ENCODE measurements around the gene MMP8.

MMP8 gene

DNA sequence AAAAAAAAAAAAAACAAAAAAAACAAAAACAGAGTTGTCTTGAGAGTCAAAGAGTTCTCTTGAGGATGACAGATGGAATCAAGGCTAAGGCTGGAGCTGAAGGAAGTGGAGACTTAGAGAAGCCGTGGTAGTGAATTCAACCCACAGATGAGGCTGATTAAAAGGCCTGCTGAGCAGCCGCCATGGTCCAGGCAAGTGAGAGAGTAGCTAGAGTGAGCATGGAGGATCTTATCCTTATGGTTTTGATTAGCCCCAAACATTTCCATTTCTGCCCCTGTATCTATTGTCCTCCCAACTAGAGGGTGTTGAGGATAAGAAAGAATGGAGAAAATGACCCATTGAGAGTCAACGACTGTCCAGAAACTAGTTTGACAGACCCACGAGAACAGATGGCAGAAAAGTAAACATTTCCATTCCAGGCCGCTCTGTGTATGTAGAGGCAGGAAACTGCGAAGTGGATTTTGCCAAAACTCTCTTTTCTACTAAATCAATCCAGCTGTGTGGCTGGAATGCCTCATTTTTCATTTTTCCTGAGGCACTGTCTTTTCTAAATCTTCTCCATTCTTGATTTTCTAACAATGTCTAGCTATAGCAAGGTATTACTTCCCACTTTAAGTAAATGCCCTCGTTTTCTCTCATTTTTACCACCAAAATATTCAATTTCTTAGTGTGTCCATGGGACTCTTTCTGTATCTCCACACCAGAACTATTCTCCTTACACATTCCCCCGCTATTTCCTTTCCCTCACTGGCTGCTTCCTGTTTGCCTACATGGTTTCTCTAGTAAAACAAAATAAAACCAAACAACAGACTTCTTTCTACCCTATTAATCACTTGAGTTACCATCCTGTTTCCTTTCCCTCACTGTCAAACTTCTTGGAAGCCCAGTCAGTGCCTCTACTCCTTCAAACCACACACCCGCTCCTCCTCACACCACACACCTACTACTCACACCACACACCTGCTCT, 5.4 kb upstream of the MMP8 start:
- in situ Hi-C loops (cut with MboI; ENCODE audit: low sequenced_read_pairs) = loop anchor here (25.0 kb wide), 1 partner anchor 207 kb away; no protein-coding TSS in a partner anchor

DNA sequence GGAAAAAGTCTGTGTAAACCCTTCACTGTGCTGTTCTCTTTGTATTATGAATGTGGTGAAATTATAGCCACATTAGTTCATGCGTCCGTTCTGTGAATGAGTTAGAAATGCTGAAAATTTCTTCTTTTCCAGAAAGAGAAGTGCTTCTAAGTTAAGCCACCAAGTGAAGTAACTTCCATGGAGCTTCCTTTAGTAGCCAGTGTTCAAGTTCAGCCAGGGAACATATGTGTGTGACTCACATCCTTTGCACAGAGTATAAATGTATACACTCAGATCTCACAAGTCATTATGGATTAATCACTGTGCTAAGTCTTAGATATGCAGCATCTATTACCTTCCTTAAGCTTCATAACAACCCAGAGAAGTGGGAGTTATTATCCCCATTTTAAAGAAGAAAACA, 3.1 kb upstream of the MMP8 start:
- in situ Hi-C loops (cut with MboI; ENCODE audit: low sequenced_read_pairs) = loop anchor here (25.0 kb wide), 1 partner anchor 209 kb away; no protein-coding TSS in a partner anchor

DNA sequence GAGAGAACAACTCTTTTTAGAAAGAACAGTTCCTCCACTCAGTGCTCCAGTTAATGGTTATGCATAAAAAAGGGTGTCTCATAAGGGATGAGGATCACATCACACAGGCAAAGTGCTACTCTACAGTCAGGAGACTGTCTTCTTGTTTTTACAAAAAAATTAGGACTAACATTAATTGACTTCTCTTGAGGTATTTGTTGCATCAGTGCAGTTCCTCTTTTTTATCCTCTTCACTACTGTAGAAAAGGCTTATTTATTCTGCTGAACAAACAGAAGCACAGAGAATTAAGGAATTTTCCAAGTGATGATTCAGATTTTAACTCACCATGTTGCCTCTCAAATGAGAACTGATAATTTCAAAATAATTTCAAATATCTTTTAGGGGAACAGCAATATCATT, 1.9 kb downstream of the MMP8 start:
- in situ Hi-C loops (cut with MboI; ENCODE audit: low sequenced_read_pairs) = no loop called here

DNA sequence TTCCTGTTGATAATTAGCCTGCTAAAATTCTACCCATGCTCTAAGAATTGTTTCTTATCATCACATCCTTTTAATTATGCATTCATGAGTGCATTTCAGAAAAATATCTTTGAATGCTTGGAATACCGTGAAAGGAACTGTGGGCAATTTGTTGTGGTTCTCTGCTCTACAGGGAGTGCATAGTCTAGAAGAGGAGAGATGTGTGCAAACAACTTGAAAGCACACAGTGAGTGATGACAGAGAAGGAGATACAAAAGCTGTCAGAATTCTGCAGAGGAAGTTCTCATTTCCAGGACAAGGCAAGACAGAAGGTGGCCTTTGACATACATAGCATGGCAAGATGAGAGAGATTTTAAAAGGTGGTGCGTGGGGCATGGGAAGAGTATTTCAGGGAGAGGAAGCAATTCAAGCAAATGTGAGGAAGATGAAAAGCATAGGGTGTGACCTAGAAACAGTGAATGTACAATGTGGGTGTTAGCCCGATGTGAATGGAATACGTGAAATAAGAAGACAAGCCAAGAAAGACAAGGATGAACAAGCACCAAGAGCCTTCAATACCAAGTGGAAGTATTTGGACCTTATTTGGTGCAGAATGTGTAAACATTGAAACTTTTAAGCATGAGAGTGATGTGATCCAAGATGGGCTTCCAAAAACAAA, 5.0 kb downstream of the MMP8 start:
- in situ Hi-C loops (cut with MboI; ENCODE audit: low sequenced_read_pairs) = no loop called here

DNA sequence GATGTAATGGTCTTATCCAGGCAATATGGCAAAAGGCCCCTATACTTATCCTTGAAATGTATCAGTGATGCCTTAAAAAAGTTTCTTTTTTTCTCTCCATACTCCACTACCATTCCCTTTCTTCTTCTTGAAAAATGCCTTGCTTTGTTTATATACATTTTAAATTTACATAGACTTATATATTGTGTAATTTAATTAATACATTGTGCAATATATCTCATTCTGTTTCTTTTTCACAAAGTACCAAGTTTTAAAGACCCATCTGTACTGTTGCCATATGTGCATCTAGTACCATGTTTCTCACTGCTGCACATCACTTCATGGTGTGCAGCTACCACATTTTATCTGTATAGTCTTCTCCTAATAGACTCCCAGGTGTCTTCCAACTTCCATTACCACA, 7.5 kb downstream of the MMP8 start:
- in situ Hi-C loops (cut with MboI; ENCODE audit: low sequenced_read_pairs) = no loop called here

DNA sequence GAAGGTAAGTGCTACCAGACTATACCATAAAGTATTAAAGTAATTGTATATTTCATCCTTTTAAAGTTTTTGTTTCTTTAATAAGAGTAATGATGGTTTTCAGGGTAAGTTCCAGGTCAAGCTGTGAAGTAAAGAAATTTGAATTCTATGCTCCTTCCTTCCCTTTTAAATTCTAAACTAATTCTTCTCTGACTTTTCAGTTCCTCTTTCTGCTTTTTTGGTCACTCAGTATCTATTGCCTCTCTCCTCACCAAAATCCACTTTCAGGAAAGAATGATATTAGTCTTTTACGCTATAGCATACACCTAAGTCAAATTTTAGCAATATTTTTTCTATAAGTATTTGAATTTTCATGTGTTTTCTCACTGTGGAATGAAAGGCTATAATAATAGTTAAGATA, 8.2 kb downstream of the MMP8 start:
- in situ Hi-C loops (cut with MboI; ENCODE audit: low sequenced_read_pairs) = no loop called here

DNA sequence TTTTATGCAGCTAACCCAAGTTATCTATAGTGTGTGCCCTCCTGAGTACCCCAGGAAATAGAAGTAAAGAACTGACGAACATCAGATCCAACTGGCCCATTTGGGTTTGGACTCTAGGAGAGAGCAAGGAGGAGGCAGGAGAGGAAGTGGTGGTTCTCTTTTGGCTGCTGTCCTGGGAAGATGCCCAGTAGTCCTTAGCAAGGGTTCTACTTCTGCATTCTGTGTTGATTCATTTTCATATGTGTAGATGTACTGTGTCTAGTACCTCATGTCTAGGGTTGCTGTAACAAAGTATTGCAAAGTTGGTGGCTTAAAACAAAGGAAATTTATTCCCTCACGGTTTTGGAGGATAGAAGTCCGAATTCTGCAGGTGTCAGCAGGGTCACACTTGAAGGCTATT, 12.6 kb downstream of the MMP8 start:
- in situ Hi-C loops (cut with MboI; ENCODE audit: low sequenced_read_pairs) = no loop called here

DNA sequence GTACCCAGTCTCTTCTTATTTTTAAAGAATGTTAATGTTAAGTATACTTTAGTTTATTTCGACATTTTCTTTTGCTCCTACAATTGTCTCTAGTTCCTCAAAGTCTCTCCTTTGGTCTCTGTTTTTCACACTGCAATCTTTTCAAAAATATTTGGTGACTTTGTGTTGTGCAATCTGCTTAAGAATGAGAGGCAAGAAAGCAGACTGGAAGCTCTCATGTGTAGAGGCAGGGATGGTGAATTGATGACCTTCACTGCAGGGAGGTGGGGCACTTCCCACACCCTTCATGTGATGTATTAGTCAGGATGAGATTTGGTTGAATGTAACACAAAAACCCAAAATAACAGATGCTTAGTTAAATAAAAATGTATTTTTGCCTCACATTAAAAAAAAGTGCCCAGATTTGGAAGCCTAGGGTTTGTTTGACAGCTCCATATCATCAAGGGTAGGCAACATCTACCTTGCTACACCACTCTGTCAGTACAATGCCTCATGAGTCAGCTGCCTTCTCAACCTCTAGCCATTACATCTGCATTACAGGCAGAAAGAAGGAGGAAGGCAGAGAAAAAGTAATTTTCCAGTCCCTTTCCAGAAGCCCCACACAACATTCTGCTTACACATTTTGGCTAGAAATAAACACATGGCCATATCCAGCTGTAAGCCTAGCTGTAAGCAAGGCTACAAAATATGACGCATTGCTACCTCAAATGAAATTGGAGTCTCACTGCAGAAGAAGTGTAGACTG, 15.4 kb downstream of the MMP8 start:
- in situ Hi-C loops (cut with MboI; ENCODE audit: low sequenced_read_pairs) = no loop called here

DNA sequence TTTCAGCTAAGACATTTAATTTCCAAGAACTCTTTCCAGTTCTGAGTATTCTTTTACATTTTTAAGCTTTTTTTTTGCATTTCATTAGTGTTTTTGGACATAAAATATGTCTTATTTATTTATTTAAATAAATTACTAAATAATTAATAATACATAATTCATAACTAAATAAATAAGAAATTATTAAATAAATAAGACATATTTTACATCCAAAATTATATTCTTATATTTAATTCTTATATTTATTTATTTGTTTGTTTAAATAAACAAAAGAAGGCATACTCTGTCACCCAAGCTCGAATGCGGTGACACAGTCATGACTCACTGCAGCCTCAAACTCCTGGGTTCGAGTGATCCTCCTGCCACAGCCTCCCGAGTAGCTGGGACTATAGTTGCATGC, 16.1 kb downstream of the MMP8 start:
- in situ Hi-C loops (cut with MboI; ENCODE audit: low sequenced_read_pairs) = no loop called here

DNA sequence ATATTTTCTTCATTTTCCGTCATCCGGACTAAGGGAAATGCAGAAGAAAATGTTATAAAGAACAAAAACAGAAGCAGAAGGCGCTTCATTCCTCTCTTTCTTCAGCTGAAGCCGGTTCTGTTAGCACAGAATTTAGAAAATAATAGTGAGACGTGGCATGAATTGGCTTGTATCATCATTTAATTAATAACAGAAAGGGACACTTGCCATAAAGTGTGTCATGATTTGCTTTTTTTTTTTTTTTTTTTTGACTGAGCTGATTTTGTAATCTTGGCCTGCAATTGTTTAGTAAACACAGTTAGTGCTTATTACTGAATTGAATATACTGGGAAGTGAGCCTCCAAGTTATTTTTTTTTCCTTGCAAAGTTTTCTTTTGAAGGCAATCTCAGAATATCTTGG, 19.1 kb downstream of the MMP8 start, which contains the start of gene MMP27:
Gene MMP27 (minus strand): TSS at position 144 of the 400 bp plus-strand sequence. CDS start 55 bp downstream, at position 89.
- in situ Hi-C loops (cut with MboI; ENCODE audit: low sequenced_read_pairs) = no loop called here

DNA sequence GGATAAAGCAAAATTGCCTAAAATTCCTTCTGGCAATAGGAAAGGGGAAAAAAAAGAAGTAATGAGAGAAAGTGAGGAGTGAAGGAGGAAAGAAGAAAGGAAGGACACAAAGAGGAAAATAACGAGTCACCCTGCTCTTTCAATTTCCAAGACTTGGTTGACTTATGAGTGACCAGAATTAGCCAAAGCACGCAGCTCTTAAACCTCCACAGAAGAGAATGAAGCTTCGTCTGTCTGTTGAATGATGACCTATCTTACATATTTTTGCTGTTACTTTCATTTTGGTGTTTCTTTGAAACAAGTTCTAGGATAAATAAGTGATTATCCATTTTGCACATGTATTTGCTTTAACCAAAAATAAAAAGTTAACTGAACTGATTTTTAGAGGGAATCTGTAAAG, 19.9 kb downstream of the MMP8 start:
- in situ Hi-C loops (cut with MboI; ENCODE audit: low sequenced_read_pairs) = no loop called here

DNA sequence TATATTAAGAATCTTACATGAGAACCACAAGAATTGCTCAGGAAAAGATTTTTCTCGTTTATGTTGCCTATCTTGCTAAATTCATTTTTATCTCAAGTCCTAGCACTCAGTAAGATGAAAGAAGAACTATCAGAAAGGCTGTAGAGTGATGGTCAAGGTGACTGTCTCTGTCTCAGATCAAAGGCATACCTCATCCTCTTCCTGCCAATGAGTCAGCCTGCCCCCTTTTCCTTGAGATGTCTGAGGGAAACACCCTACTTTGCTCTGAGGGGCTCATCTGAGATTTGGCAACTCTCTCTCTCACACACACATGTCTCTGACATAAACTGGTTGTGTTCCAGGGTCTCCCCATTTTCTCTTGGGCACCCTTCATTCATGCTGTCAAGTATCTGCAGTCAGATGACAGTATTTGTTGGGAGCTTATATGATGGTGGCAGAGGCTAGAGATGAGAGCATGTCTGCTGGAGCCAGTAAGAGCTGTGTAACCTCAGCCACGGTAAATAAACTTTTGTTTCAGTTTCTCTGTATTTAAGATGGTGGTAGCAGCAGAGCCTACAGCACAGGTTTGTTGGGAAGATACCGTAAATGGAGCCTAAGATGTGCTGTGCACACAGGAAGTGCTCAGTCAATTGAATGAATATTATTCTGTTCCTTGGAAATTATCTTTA, 20.8 kb downstream of the MMP8 start:
- in situ Hi-C loops (cut with MboI; ENCODE audit: low sequenced_read_pairs) = no loop called here

DNA sequence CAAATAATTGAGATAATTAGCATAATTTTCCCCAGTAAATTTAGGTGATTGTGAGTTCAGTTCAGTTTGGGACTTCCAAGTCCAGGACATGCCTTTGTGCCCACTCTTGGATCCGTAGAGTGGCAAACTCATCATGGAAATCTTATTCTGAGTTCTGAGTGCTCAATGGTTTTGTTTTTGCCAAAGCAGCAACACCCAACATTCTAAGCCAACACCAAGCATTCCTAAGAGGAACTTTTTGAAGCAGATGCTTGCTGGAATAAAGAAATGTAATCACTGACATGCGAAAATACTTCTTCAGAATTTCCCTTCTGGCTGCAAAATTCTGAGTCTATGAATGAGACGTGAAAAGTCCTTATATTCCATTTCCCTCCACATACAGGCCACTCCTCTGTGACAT, 29.6 kb downstream of the MMP8 start:
- in situ Hi-C loops (cut with MboI; ENCODE audit: low sequenced_read_pairs) = no loop called here

DNA sequence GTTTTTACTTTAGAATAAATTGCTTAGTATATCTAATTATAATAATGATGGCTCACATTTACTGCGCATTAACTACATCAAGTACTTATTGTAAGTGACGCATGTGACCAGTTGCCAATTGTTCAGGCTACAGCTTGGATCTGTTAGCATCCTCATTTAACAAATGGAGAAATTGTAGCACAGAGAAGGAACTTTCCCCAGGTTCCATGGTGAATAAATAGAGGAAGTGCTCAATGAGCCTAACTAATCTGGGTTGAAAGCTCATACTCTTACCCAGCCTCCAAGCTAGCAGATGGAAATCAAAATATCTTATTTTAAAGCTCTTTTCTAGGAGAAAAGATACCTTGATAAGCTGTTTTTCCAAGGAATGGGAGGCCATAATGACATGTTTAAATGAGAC, 39.0 kb downstream of the MMP8 start:
- in situ Hi-C loops (cut with MboI; ENCODE audit: low sequenced_read_pairs) = no loop called here

DNA sequence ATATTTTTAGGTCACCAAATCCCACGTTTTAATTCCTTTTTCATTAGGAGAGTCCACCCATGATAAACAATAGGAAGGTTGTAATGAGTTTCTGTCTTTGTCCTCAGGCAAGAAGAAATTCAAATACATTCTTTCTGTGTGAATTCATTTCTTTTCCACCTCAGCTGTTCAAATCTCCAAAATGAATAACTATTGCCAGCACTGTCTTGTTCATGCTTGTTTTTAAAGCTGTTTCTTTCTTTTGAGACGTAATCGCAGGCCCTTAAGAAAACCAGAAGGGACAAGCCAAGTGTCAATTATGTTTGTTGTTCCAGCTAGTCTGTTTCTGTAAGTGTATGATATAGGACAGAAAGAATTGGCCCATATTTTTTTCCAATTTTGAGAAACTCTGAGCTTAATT, 39.4 kb downstream of the MMP8 start:
- in situ Hi-C loops (cut with MboI; ENCODE audit: low sequenced_read_pairs) = no loop called here

DNA sequence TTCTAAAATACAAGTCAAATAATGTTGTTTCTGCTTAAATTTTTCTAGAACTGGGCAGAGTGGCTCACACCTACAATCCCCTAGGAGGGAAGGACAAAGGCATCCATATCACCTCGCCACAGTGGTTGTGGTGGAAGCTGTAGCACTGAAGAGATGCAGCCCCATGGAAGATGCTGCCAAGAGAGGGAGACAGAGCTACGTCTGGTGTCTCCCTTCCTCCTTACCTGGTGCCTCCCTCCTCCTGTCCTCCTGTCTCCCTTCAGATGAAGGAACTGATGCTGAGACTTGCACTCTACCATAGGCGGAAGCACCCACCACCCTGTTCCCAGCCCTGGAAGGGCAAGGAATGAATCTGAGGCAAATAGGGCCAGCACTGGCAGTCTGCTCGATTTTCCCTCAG, 41.5 kb downstream of the MMP8 start:
- in situ Hi-C loops (cut with MboI; ENCODE audit: low sequenced_read_pairs) = no loop called here

DNA sequence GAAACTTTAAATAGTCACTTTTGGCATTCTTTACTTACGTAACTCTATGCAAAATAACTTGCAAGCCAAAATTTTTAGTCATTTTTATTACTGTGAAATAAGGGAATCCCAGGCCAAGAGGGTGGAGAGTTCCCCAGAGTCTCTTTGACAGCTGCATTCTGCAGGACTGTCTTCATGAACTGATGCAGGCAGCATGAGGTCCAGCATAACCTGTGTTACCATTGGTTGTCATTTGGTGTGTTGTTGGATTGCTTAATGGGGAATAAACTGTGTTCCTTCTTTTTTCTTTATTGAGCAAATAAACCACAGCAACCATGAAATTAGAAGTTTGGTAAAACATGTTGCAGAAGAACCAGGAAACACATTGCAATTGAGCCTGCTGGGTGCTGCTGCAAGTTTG, 43.8 kb downstream of the MMP8 start:
- in situ Hi-C loops (cut with MboI; ENCODE audit: low sequenced_read_pairs) = no loop called here

DNA sequence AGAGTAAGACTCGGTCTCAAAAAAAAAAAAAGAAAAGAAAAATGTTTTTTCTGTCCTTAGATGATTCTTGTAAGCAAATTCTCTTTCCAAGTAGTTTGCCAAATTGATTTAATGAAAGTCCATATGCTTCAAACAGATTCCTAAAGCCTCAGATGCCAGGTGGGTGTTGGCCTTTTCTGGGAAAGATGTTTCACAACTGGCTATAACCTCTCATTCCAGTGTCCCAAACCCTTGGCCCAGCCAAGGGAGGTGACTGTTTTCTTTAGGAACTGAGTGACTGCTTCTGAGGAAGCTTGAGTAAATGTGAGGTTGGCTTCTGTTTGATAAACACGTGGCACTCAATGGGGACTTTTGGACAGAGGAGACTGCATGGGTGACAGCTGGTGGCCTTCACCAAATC, 46.7 kb downstream of the MMP8 start:
- in situ Hi-C loops (cut with MboI; ENCODE audit: low sequenced_read_pairs) = no loop called here

DNA sequence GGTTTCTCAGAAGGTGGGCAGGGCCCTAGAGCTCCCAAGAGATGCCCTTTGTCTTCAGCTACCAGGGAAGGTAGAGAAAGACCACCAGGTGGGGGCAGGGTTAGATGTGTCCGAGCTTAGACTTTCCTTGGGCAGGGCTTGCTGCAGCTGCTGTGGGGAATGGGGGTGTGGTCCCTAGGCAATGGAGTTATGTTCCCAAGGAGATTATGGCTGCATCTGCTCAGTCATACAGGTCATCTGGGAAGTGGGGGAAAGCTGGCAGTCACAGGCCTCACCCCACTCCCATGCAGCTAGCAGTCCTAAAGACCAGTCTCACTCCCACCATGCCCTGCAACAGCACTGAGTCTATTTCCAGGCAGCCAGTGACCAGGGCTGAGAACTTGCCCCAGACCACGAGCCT, 48.7 kb downstream of the MMP8 start:
- in situ Hi-C loops (cut with MboI; ENCODE audit: low sequenced_read_pairs) = no loop called here

DNA sequence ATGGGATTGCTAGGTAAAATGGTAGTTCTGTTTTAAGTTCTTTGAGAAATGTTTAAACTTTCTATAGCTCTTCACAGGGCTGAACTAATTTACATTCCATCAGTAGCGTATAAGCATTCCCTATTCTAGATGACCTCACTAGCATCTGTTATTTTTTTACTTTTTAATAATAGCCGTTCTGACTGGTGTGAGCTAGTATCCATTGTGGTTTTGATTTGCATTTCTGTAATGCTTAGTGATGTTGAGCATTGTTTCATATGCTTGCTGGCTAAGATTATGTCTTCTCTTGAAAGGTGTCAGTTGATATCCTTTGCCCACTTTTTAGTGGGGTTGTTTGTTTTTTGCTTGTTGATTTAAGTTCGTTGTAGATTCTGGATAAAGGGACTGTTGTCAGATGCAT, 55.1 kb downstream of the MMP8 start:
- in situ Hi-C loops (cut with MboI; ENCODE audit: low sequenced_read_pairs) = no loop called here

Measured in HL-60/S4 treated with retinoic acid at 250 ng/mL for 4 days and 3 days (cell line).